GM12873 (cell line): ENCODE results near the gene UROC1.

Experiments used
- CTCF ChIP-seq: IDR thresholded peaks from 2 replicates; pipeline ENCODE4 v1.5.1; 2012; ENCODE audit warnings: low read depth, mild to moderate bottlenecking, moderate library complexity, low read length, control low read depth; ENCODE audit not compliant: insufficient read depth; ENCODE audit errors: missing control alignments

The UROC1 gene

GRCh38 chr3:126436826-126437717, 80.5 kb downstream of the UROC1 start:
- no peak for TF ChIP-seq CTCF

GRCh38 chr3:126435456-126436315, 81.9 kb downstream of the UROC1 start:
- TF ChIP-seq CTCF = no peak

GRCh38 chr3:126434931-126435411, 82.6 kb downstream of the UROC1 start:
- TF ChIP-seq CTCF = no peak

- TF ChIP-seq CTCF = no peak
These were observed 83.3 kb downstream of the UROC1 start for GRCh38 chr3:126434264-126434590.

GRCh38 chr3:126433496-126434263, 83.9 kb downstream of the UROC1 start:
- no peak for TF ChIP-seq CTCF

- no peak for TF ChIP-seq CTCF
These were observed 84.5 kb downstream of the UROC1 start for GRCh38 chr3:126433105-126433430.
